NCI-H2196 treated with DMSO at 0.1 percent for 48 hours (cell line): Measurements from ENCODE around the gene ADAM33.

Experiments
- DNase-seq: peaks from one replicate; lab custom pipeline; 2025; ENCODE audit not compliant: unreplicated experiment; lab: John Stamatoyannopoulos, UW

Gene ADAM33

GRCh38 chr20:3670945-3671344 is 10.9 kb downstream of the ADAM33 start:
- no peak for DNase-seq

GRCh38 chr20:3670511-3670910 is 11.3 kb downstream of the ADAM33 start:
- no peak for DNase-seq

DNA sequence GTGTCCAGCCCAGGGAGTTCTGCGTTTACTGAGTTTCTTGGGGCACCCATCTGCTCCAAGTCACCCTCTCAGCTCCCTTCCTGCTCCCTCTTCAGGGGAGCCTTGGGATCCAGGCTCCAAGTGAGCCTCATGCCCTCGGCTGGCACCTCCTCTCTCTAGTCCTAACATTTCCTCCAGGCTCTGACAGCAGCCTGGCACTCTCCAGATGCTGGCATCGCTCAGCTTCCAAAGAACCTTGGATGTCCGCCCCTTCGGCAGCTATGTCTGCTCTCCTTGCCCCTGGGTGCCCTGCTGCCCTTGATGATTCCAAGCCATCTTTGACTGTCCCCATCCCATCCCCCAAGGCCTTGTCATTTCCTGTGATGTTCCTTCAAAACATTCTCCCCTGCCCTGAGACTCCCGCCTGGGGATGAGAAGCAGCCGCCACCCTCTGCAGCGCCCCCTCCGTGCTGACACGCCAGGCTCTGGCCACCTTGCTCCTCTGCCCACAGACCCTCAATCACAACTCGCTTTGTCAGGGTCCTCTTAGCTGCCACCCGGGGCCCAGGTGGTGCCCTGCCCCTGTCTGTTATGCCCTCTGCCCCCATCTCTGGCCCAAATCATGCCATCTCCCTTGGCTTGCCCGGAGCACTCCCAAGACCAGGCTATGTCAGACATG is 12.0 kb downstream of the ADAM33 start:
- no peak for DNase-seq

DNA sequence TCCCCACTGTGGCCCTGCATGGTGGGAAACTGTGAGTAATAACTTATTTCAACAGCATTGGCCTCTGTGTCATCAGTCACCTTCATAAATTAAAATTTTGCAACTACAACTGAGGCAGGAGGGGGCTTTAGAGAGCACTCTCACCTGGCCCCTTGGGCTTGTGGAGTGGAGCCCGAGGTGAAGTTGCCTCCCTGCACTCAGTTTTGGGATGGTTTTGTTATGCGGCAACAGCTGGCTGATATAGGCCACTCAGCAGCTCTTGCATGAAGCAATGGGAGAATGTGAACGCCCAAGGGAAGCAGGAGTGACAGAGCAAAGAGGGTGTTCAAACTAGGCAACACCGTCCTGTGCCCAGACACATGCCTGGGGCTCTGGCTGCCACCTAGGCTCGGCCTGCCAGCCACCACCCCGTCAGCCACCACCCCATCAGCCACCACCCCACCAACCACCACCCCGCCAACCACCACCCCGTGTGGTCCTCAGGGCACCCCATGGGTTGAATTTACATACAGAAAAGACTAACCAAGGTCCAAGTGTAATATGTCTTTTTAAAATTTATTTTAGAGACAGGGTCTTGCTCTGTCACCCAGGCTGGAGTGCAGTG is 14.3 kb downstream of the ADAM33 start:
- DNase-seq, result no peak

DNA sequence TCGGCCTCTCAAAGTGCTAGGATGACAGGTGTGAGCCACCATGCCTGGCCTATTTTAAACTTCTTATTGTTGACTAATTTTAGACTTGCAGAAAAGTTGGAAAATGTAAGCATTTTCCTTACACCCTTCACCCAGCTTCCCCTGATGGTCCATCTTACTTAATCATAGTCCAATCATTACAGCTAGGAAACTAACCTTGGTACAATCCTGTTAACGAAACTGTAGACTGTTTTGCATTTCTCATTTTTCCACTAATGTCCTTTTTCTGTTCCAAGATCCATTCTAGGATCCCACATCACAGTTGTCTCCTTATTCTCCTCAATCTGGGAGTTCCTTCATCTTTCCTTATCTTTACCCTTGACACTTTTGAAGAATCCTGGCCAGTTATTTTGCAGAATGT is 18.0 kb downstream of the ADAM33 start:
- no peak for DNase-seq

DNA sequence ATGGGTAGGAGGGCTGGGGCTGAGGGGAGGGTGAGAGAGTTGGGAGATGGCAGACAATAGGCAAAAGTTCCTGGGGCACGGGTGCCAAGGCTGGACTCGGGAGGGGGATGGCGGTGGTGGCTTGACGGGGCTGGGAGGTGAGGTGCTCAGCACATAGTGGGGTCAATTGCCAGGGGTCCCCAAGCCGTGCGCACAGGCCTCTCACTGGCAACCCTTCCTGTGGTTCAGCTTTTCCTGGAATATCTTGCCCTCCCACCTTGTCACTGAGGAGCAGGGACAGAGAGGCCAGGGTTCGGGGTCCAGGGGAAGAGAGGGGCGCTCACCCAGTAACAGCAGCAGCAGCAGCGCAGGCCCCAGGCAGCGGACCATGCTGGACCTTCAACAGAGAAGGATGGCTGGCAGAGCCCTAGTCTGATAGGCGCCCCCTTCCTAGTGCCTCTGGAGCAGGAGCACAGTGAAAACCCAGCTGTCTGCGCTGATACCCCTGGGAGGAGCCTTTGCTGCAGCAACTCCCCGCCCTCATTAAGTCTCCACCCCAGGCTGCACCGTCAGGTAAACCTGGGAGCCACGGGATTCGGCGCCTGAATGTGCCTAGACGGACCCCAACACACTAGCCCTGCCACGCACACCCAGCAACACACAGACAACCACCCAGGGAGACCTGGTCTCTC is 18.6 kb downstream of the ADAM33 start, which contains the start of gene GFRA4:
Gene GFRA4, minus strand, starts transcription at position 369 of the 671 bp plus-strand sequence. Its CDS starts 0 bp downstream, at position 369.
- no peak for DNase-seq

DNA sequence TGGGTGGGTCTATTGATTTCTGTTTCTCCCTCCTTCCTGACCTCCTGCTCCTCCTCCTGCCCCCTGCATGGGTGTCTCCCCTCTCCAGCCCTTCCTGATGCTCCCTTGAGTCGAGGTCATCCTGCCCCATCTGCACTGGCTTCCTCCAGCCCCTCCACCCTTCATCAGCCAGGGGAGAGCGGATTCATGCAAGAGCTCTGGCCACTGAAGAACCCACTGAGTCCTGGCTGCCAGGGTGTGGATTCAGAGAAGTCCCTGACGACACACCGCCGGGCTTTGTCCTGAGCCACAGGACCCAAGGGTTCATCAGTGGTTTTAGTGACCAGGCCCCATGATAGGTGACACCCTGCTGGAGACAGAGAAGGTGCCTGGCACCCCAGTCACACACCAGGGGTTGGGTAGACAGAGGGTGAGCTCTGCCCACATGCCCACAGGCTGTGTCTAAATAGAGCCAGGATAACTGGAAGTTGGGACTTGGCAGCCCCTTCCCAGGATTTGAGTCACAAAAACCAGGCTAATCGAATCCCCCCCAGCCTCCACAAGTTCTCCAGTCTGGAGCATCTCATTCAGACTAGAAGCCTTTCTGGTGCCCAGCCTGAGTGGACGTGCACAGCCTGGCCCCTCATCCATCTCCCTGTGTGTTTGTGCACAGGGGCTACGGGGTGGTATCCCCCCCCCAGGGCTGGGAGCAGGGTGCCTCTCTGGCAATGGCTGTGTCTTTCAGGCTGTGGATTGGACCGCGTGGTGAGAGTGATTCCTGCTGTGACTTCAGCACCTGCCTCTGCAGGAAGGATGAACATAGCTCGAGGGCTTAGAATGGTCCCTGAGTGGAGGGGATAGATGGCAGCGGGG is 19.8 kb downstream of the ADAM33 start:
- no peak for DNase-seq

DNA sequence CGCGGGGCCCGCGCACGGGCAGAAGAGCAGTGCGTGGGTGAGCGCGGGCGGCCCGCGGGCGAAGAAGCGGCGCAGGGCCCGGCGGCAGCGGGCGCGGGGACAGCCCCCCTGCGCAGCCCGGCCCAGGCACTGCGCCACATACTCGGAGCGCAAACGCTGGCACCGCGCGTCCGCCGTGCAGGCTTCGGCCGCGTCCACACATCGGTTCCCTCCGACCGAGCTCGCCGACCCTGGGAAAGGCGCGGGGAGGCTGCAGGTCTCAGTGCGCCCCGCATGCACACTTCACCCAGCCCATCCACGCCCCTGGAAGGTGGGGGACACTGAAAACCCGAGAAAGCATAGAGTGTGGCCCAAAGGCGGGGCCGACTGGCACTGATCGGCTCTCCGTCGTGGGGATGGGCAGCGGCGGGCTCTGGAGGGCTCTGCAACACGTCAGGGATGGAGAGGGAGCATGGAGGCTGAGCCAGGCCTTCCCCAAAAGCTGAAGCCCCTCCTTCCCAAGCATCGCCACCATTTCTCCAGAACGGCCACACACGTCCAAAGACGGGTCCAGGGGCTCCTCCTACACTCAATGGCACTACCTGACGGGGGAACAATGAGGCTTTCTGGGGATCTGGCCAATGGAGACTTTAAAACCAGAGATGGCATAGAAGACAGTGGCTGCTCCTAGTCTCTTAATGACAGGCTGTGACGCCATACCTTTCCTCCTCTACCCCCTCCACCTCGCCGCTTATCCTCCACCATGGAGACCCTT is 20.6 kb downstream of the ADAM33 start:
- no peak for DNase-seq

DNA sequence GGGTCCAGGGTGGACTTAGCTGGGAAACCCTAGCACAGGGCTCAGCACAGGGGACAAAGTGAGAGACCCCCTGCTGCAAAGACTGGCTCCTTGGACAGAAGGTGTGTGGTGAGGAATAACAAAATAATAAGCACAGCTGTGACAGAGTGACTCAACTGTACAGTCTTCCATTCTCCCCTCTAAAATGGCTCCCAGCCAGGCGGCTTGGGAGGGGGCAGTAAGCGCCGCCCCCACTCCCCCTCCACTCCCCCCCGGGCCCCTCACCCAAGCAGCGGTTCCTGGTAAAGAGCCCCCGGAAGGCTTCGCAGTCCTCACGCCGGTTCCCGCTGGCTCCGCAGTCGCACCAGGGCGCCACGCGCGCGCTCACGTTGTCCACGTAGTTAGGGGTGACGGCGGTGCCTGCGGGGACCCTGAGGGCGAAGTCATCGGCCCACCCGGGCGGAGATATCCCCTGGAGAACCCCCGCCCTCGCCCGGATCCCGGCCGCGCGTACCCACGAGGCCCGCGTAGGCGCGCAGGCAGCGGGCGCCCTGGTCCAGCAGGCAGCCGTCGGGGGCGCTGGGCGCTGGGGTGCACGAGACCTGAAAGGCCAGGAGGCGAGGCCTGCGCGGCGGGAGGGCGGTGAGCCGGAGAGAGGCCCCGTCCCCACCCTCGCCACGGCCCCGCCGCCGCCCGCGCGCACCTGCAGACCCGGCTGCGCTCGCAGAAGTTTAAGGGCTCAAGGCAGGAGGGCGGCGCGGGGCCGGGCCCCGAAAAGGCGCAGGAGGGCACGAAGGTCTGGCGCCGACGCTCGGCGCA is 21.3 kb downstream of the ADAM33 start:
- DNase-seq, result no peak

DNA sequence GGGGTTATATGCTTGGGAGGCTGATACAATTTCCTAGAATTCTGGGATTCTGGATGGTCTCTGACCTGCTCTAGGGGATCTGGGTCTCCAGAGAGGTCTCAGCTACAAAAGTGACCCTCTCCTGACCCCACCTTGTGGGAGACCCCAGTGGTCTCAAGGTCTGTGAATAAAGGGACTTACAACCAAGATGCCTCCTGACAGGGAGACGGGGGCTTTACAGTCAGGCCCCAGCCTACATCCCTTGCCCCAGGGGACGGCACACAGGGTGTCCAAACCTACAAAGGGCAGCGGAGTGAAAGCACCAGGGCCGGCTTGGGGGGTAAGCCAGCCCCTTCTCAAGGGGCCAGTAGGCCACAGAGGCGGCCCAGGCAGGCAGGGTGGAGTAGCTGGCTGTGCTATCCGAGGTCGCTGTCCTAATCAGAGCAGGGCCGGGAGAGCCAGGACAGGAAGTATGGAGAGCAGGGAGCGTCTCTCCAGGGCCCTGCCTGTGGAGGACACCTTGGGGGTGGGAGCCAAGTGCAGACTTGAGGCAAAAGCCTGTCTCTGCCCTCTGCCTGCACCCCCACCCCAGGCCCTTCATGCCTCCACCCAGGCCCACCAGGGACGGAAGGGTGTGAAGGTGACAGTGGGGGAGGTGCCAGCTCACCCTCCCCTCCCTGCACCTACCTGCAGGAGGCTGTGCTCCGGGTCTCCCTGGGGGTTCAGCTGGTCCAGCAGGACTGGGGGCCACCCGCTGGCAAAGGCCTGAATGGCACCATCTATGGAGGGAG is 22.1 kb downstream of the ADAM33 start:
- no peak for DNase-seq

- DNase-seq, result no peak
Observed at GRCh38 chr20:3658716-3659491, 22.9 kb downstream of the ADAM33 start.

- no peak for DNase-seq
Observed at GRCh38 chr20:3658019-3658715, 23.6 kb downstream of the ADAM33 start.

GRCh38 chr20:3655131-3655405 is 26.7 kb downstream of the ADAM33 start:
- no peak for DNase-seq

DNA sequence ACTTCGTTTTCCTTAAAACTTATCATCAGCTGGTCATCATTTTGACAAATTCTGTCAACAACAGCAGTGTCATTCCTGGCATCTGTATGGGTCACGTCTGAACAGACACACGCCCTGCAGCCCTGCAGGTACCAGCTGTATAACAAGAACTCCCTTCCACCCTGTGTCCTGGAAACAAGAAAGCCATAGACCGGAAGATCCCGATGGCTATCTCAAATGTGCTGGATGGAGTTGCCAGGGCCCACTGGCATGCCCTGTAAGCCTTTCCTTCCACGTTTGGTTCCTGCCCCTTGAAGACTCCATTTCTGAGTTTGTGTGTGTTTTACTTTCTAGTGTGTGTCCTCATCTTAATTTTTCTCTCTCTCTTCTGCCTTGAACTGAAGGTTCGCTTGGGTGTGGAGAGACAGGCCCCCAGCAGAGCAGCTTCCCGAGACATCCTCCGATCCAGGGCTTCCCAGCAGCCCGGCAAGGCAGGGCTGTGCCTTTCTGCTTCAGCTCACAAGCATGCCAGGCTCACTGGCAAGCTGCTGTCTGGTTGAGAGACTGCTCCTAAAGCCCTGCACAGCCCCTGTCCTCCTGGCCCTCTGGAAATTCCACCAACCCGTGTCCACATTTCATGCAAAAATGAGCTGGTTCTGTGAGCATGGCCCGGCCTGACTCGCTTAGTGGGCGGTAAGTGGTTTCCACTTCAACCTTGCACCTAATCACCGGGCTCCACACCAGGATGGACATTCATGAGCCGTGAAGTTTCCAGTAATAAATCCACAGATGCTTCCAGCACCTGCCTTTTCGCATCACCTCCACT is 27.3 kb downstream of the ADAM33 start:
- DNase-seq, result no peak

DNA sequence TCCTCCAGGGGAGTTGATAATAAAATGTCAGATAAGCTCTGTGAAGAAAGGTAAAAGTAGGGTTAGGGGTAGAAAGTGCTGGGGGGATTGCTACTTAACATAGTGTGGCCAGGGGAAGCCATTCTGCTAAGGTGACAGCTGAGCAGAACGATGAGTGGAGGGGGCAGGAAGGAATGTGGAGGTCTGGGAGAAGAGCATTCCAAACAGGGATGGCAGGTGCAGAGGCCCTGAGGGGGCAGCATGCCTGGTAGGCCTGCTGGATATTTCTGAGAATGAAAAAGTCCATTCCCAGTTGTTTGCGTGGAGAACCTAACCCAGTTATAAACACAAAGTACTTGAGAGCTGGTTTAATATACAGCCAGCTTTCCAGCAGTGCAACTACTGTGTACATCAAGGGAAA is 27.9 kb downstream of the ADAM33 start:
- DNase-seq, result no peak

GRCh38 chr20:3652676-3653596 is 28.9 kb downstream of the ADAM33 start:
- no peak for DNase-seq
